GM21786 (cell line): Measurements from ENCODE around the gene POC1B.
"Not testable (repeated sequence)": the region's sequence is repeated elsewhere in the genome, so short reads cannot be mapped to it uniquely, and the experiment has no call there.

Experiments
- ATAC-seq: cut with Tn5 transposase; IDR thresholded peaks from one replicate; pipeline ENCODE4 v1.9.1; 2021; ENCODE audit not compliant: unreplicated experiment

POC1B gene

GRCh38 chr12:89468017-89468416 lies 57.8 kb downstream of the POC1B start:
- ATAC-seq: no peak

GRCh38 chr12:89464974-89465592 lies 60.8 kb downstream of the POC1B start:
- no peak for ATAC-seq

GRCh38 chr12:89461649-89462612 lies 63.9 kb downstream of the POC1B start:
- ATAC-seq: peak; percentile 92

GRCh38 chr12:89461190-89461589 lies 64.7 kb downstream of the POC1B start:
- no peak for ATAC-seq

GRCh38 chr12:89459279-89459678 lies 66.6 kb downstream of the POC1B start:
- ATAC-seq: not testable (repeated sequence)

- no peak for ATAC-seq
Measured at GRCh38 chr12:89456565-89456964, 69.3 kb downstream of the POC1B start.

- ATAC-seq: no peak
Measured at GRCh38 chr12:89454080-89454848, 71.6 kb downstream of the POC1B start.

- ATAC-seq: no peak
Measured at GRCh38 chr12:89453121-89453978, 72.5 kb downstream of the POC1B start.

- ATAC-seq: no peak
Measured at GRCh38 chr12:89451841-89452251, 74.0 kb downstream of the POC1B start.

GRCh38 chr12:89450907-89451306 lies 74.9 kb downstream of the POC1B start:
- ATAC-seq: no peak

GRCh38 chr12:89448951-89449371 lies 76.9 kb downstream of the POC1B start:
- ATAC-seq: no peak

GRCh38 chr12:89448526-89448925 lies 77.3 kb downstream of the POC1B start:
- no peak for ATAC-seq

- ATAC-seq: no peak
Measured at GRCh38 chr12:89439941-89440340, 85.9 kb downstream of the POC1B start.

GRCh38 chr12:89437231-89437630 lies 88.6 kb downstream of the POC1B start:
- no peak for ATAC-seq

GRCh38 chr12:89436062-89436461 lies 89.8 kb downstream of the POC1B start:
- ATAC-seq: no peak

GRCh38 chr12:89433634-89434033 lies 92.2 kb downstream of the POC1B start:
- no peak for ATAC-seq

- ATAC-seq: no peak
Measured at GRCh38 chr12:89432396-89432795, 93.5 kb downstream of the POC1B start.

GRCh38 chr12:89429528-89429927 lies 96.3 kb downstream of the POC1B start:
- no peak for ATAC-seq

- peak; percentile 94 for ATAC-seq
Measured at GRCh38 chr12:89427508-89428156, 98.2 kb downstream of the POC1B start.

- no peak for ATAC-seq
Measured at GRCh38 chr12:89424846-89425245, 101.0 kb downstream of the POC1B start.
